GM10847 (cell line): ENCODE measurements around the gene TMA7B.

ENCODE experiments used
- POLR2A ChIP-seq: IDR thresholded peaks from 2 replicates; pipeline ENCODE4 v1.6.1; 2011; ENCODE audit not compliant: insufficient read length; ENCODE audit errors: extremely low read depth

Gene TMA7B

GRCh38 chr22:39997939-39998726, 37.9 kb downstream of the TMA7B start:
- TF ChIP-seq POLR2A, result no peak

- no peak for TF ChIP-seq POLR2A
Measured at GRCh38 chr22:39999144-39999757, 39.1 kb downstream of the TMA7B start.

GRCh38 chr22:40000171-40000570, 40.0 kb downstream of the TMA7B start:
- TF ChIP-seq POLR2A, result no peak

- TF ChIP-seq POLR2A, result no peak
Measured at GRCh38 chr22:40001106-40001505, 40.9 kb downstream of the TMA7B start.

GRCh38 chr22:40001800-40002577, 41.8 kb downstream of the TMA7B start:
- TF ChIP-seq POLR2A, result no peak

GRCh38 chr22:40002935-40003715, 42.9 kb downstream of the TMA7B start:
- no peak for TF ChIP-seq POLR2A

- TF ChIP-seq POLR2A, result no peak
Measured at GRCh38 chr22:40004836-40005235, 44.6 kb downstream of the TMA7B start.

GRCh38 chr22:40006641-40007040, 46.4 kb downstream of the TMA7B start:
- TF ChIP-seq POLR2A, result no peak

- TF ChIP-seq POLR2A, result no peak
Measured at GRCh38 chr22:40007853-40008710, 47.9 kb downstream of the TMA7B start.

GRCh38 chr22:40008726-40009291, 48.6 kb downstream of the TMA7B start:
- TF ChIP-seq POLR2A, result no peak

- TF ChIP-seq POLR2A, result no peak
Measured at GRCh38 chr22:40009292-40009774, 49.1 kb downstream of the TMA7B start.

GRCh38 chr22:40009951-40010671, 49.9 kb downstream of the TMA7B start:
- TF ChIP-seq POLR2A, result no peak

- no peak for TF ChIP-seq POLR2A
Measured at GRCh38 chr22:40010746-40011145, 50.5 kb downstream of the TMA7B start.
